ENCODE results near the gene CAPN8.
A peak's percentile ranks its signal among the peaks of the same experiment; 100 is the strongest.

The CAPN8 gene

GRCh38 chr1:223695014-223695548 is 29.6 kb upstream of the CAPN8 start:
- no peak overlapping the region for H3K4me3 ChIP-seq (ENCODE audit: low read depth, low read length)
- no peak for DNase-seq
- H3K36me3 ChIP-seq = no peaks in the 10 kb centered on the region
- H3K9me3 ChIP-seq (ENCODE audit: severe bottlenecking) = no peaks in the 10 kb centered on the region
- no peak overlapping the region for H3K27ac ChIP-seq
- H3K27me3 ChIP-seq (ENCODE audit: insufficient read depth, low read depth, severe bottlenecking) = no peaks in the 10 kb centered on the region
- TF ChIP-seq, protein P1, sequence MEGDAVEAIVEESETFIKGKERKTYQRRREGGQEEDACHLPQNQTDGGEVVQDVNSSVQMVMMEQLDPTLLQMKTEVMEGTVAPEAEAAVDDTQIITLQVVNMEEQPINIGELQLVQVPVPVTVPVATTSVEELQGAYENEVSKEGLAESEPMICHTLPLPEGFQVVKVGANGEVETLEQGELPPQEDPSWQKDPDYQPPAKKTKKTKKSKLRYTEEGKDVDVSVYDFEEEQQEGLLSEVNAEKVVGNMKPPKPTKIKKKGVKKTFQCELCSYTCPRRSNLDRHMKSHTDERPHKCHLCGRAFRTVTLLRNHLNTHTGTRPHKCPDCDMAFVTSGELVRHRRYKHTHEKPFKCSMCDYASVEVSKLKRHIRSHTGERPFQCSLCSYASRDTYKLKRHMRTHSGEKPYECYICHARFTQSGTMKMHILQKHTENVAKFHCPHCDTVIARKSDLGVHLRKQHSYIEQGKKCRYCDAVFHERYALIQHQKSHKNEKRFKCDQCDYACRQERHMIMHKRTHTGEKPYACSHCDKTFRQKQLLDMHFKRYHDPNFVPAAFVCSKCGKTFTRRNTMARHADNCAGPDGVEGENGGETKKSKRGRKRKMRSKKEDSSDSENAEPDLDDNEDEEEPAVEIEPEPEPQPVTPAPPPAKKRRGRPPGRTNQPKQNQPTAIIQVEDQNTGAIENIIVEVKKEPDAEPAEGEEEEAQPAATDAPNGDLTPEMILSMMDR (IDR thresholded peaks at IDR 0.05; ENCODE audit: low read depth, low read length) = no peak

DNA sequence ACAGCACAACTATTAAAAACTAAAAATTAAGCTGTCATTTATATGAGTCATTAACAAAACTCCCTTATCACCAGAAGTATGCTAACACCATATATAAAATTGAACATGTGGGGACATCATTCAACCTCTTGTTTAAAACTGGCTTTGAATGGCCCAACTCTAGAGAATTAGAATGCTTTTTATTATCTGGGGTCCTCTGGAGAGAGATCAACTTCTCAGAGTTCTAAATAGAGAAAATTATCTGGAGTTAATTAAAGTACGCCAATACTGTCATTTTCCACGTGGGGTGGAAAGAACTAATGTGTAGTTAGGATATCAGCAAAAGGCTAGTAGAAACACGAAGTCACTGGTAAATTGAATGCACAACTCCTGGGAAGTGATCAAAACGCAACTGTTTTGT is 25.6 kb upstream of the CAPN8 start:
- H3K36me3 ChIP-seq = no peaks in the 10 kb centered on the region
- no peak overlapping the region for H3K4me3 ChIP-seq (ENCODE audit: low read depth, low read length)
- no peak overlapping the region for H3K27ac ChIP-seq
- no peaks in the 10 kb centered on the region for H3K27me3 ChIP-seq (ENCODE audit: insufficient read depth, low read depth, severe bottlenecking)
- DNase-seq = no peak
- TF ChIP-seq, protein P1 (IDR thresholded peaks at IDR 0.05; ENCODE audit: low read depth, low read length) = no peak
- no peaks in the 10 kb centered on the region for H3K9me3 ChIP-seq (ENCODE audit: severe bottlenecking)

DNA sequence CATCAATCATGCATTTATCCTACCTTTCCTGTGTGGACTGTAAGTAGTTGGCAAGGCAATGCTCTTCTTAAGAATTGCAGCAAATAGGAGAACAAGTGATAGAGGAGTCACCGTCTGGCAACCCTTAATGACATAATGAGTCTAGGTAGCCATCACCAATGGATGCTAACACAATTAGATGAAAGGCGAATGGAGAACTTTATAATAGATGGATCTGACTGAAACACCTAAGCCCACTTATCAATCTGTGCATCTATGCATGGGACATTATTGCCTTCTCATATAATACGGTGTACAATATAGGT is 18.9 kb upstream of the CAPN8 start:
- no peak overlapping the region for H3K4me3 ChIP-seq (ENCODE audit: low read depth, low read length)
- no peaks in the 10 kb centered on the region for H3K27me3 ChIP-seq (ENCODE audit: insufficient read depth, low read depth, severe bottlenecking)
- H3K36me3 ChIP-seq = no peaks in the 10 kb centered on the region
- H3K9me3 ChIP-seq (ENCODE audit: severe bottlenecking) = no peaks in the 10 kb centered on the region
- DNase-seq = no peak
- H3K27ac ChIP-seq = no peak overlapping the region
- TF ChIP-seq, protein P1 (IDR thresholded peaks at IDR 0.05; ENCODE audit: low read depth, low read length) = no peak

GRCh38 chr1:223683586-223684487 is 18.3 kb upstream of the CAPN8 start:
- no peak overlapping the region for H3K4me3 ChIP-seq (ENCODE audit: low read depth, low read length)
- TF ChIP-seq, protein P1 (IDR thresholded peaks at IDR 0.05; ENCODE audit: low read depth, low read length) = peak; percentile 63
- H3K27me3 ChIP-seq (ENCODE audit: insufficient read depth, low read depth, severe bottlenecking) = no peaks in the 10 kb centered on the region
- H3K9me3 ChIP-seq (ENCODE audit: severe bottlenecking) = no peaks in the 10 kb centered on the region
- no peak overlapping the region for H3K27ac ChIP-seq
- peak; percentile 51 for DNase-seq
- no peaks in the 10 kb centered on the region for H3K36me3 ChIP-seq

GRCh38 chr1:223682502-223682901 is 17.0 kb upstream of the CAPN8 start:
- no peaks in the 10 kb centered on the region for H3K27me3 ChIP-seq (ENCODE audit: insufficient read depth, low read depth, severe bottlenecking)
- H3K9me3 ChIP-seq (ENCODE audit: severe bottlenecking) = no peaks in the 10 kb centered on the region
- H3K36me3 ChIP-seq = no peaks in the 10 kb centered on the region
- no peak overlapping the region for H3K27ac ChIP-seq
- H3K4me3 ChIP-seq (ENCODE audit: low read depth, low read length) = no peak overlapping the region
- no peak for DNase-seq
- TF ChIP-seq, protein P1 (IDR thresholded peaks at IDR 0.05; ENCODE audit: low read depth, low read length) = no peak

Measured in WERI-Rb-1 (cell line).